OCI-LY7 (cell line): ENCODE measurements around the gene PQBP1. TPM values are rescaled to one million over a fixed set of nuclear protein-coding genes. Genes with fewer than 3 reads are reported as not detected.

ENCODE experiments used
- BruUV-seq: library from RNA; stranded (reverse); fragments of 400-500 nt; replicated peaks from 2 replicates; lab custom pipeline; 2021; lab: Mats Ljungman, UMichigan
- CTCF ChIA-PET: fragments of 300-600 bp; sonication (Branson Sonifier 250); formaldehyde crosslinking; loops from one replicate; lab custom pipeline; 2022; ENCODE audit warnings: antibody characterized with exemption; ENCODE audit not compliant: unreplicated experiment; lab: Charles Lee
- POLR2A ChIA-PET: fragments of 300-600 bp; sonication (Branson Sonifier 250); formaldehyde crosslinking; loops from one replicate; lab custom pipeline; 2022; ENCODE audit warnings: antibody characterized with exemption; lab: Charles Lee
- DNase-seq: peaks from one replicate; pipeline ENCODE4 v3.0.0-alpha.2; 2015; ENCODE audit warnings: low spot score
- H2AFZ ChIP-seq: fragments of 200-600 bp; sonication (generic), shearing (Covaris generic); 2 replicates; pipeline ENCODE4 v1.6.1; 2014; ENCODE audit warnings: mild to moderate bottlenecking, antibody characterized with exemption, low read length, moderate library complexity
- H3K27ac ChIP-seq: fragments of 200-600 bp; sonication (generic); 2 replicates; pipeline ENCODE4 v1.5.1; 2014; ENCODE audit warnings: mixed run types, low read depth, mild to moderate bottlenecking, moderate library complexity, low read length, inconsistent platforms; ENCODE audit not compliant: poor library complexity, severe bottlenecking
- H3K36me3 ChIP-seq: fragments of 200-600 bp; sonication (generic); 2 replicates; pipeline ENCODE4 v1.6.1; 2014; ENCODE audit warnings: mild to moderate bottlenecking, antibody characterized with exemption, low read length, moderate library complexity, mixed read lengths; ENCODE audit not compliant: insufficient read depth
- H3K4me1 ChIP-seq: fragments of 200-600 bp; sonication (generic); 2 replicates; pipeline ENCODE4 v1.5.1; 2014; ENCODE audit warnings: mild to moderate bottlenecking, low read length; ENCODE audit not compliant: insufficient read depth, poor library complexity, severe bottlenecking
- H3K4me2 ChIP-seq: fragments of 200-600 bp; sonication (generic); 2 replicates; pipeline ENCODE4 v1.6.1; 2014; ENCODE audit warnings: mild to moderate bottlenecking, low read length
- H3K4me3 ChIP-seq: fragments of 200-600 bp; sonication (generic); 2 replicates; pipeline ENCODE4 v1.5.1; 2014; ENCODE audit warnings: mild to moderate bottlenecking, low read depth, low read length; ENCODE audit not compliant: poor library complexity, severe bottlenecking
- H3K79me2 ChIP-seq: fragments of 200-600 bp; sonication (generic); 2 replicates; pipeline ENCODE4 v1.6.1; 2016; ENCODE audit warnings: low read depth, mild to moderate bottlenecking, low read length, moderate library complexity, mixed read lengths; ENCODE audit not compliant: insufficient read depth
- H3K9me2 ChIP-seq: fragments of 200-600 bp; sonication (generic); 2 replicates; pipeline ENCODE4 v1.6.1; 2016; ENCODE audit warnings: mild to moderate bottlenecking, low read length, mixed read lengths; ENCODE audit not compliant: insufficient read depth
- H3K9me3 ChIP-seq: fragments of 200-600 bp; sonication (generic); 2 replicates; pipeline ENCODE4 v1.6.1; 2014; ENCODE audit warnings: mild to moderate bottlenecking, mixed run types, low read length, mixed read lengths
- H4K20me1 ChIP-seq: fragments of 200-600 bp; sonication (generic); 2 replicates; pipeline ENCODE4 v1.6.1; 2014; ENCODE audit warnings: mild to moderate bottlenecking, antibody characterized with exemption, low read length, moderate library complexity, mixed read lengths; ENCODE audit not compliant: insufficient read depth
- CTCF ChIP-seq: fragments of 200-600 bp; sonication (generic); conservative IDR thresholded peaks from 2 replicates; pipeline ENCODE4 v1.5.1; 2014; ENCODE audit warnings: mild to moderate bottlenecking, antibody characterized with exemption, low read length, moderate library complexity, mixed read lengths
- EZH2phosphoT487 ChIP-seq: fragments of 200-600 bp; sonication (generic); IDR thresholded peaks from 2 replicates; pipeline ENCODE4 v1.6.1; 2018; ENCODE audit warnings: low read depth, borderline replicate concordance, mild to moderate bottlenecking, mixed run types, antibody characterized with exemption, low read length, moderate library complexity, mixed read lengths
- intact Hi-C: fragments of 100-400 bp; cut with micrococcal nuclease; formaldehyde crosslinking; loops from one replicate; pipeline ENCODE4 v1.10.0; 2022; ENCODE audit not compliant: unreplicated experiment
- total RNA-seq, 2 experiments: library from RNA; depleted of rRNA in 1 of 2; stranded (reverse); fragments of >200 nt in 1 of 2; shearing (Covaris generic) in 1 of 2; gene quantifications; 2 replicates each; pipeline ENCODE4 v1.2.3, GENCODE V29; 2014 to 2022

Gene PQBP1
- total RNA-seq, 2 experiments from 2014 or later: 72.7 to 93.0 TPM

GRCh38 chrX:48918301-48918642, 20.5 kb downstream of the PQBP1 start:
- Histone ChIP-seq H3K9me3 (no peaks in the 10 kb centered on the region), H2AFZ (no peak overlapping the region), H3K9me2 (no peaks in the 10 kb centered on the region), H3K4me3 (peak overlapping the region; percentile 99), H3K4me1 (peaks cover 62% of the 10 kb centered on the region), H4K20me1 (peaks cover 19% of the 10 kb centered on the region), H3K27ac (peak overlapping the region; percentile 80), H3K36me3 (peaks cover 64% of the 10 kb centered on the region), H3K79me2 (peaks cover 43% of the 10 kb centered on the region), H3K4me2 (peak overlapping the region; percentile 69)
- BruUV-seq: no TSS peak
- peak; percentile 15 for DNase-seq
- no peak for TF ChIP-seq CTCF
- no peak for TF ChIP-seq EZH2phosphoT487
- POLR2A ChIA-PET: no interaction called here
- intact Hi-C loops: loop anchor here (2.0 to 5.0 kb wide), 2 partner anchors 39 to 125 kb away; partner anchors contain the start of genes OTUD5 and TFE3
- CTCF ChIA-PET: no interaction called here

- CTCF ChIA-PET: no interaction called here
- H3K4me3 ChIP-seq: peak within 1 kb of the TSS; percentile 99
- no TSS peak for BruUV-seq
- H3K9me3 ChIP-seq: no peaks in the 10 kb centered on the region
- peaks cover 57% of the 10 kb centered on the region for H3K4me1 ChIP-seq
- intact Hi-C loops: loop anchor here (2.0 to 5.0 kb wide), 2 partner anchors 39 to 124 kb away; partner anchors contain the start of genes OTUD5 and TFE3
- no peaks in the 10 kb centered on the region for H3K9me2 ChIP-seq
- H3K27ac ChIP-seq: peak within 1 kb of the TSS; percentile 80
- POLR2A ChIA-PET: no interaction called here
- DNase-seq: peak; percentile 95
- peaks cover 64% of the 10 kb centered on the region for H3K36me3 ChIP-seq
- TF ChIP-seq CTCF: 0 out of 2 replicates have a peak, but pooled peaks have one; percentile 31
- no peak for TF ChIP-seq EZH2phosphoT487
- peak within 1 kb of the TSS; percentile 75 for H3K4me2 ChIP-seq
- no peak within 1 kb of the TSS for H2AFZ ChIP-seq
- H3K79me2 ChIP-seq: peaks cover 43% of the 10 kb centered on the region
- H4K20me1 ChIP-seq: peaks cover 19% of the 10 kb centered on the region
Observed at GRCh38 chrX:48918643-48919340, 21.1 kb downstream of the PQBP1 start, which contains the start of gene PIM2. Gene PIM2, minus strand, starts transcription at chrX:48919024. Its CDS starts 190 bp downstream, at chrX:48918834.

DNA sequence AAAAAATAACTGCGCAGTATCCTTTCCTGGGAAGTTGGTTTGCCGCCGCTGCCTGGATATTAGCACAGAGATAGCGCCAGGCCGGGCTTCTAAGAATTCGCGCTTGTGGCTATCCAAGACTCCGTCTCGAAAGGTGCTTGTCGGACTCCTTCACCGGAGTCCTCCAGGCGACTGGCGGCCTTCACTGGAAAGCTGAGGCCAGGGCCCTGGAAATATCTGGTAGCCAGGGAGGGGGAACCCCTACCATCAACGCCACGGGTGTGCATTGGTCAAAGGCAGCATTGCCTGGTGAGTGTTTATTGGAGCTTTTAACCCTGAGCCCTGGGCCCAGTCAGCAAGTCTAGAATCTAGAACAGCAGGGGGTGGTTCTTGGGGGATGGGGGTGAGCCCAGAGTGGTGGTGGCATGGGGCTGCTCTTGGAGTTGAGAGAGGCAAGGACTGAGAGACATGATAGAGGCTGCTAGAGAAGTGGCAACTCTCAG, 21.7 kb downstream of the PQBP1 start:
- TF ChIP-seq EZH2phosphoT487: no peak
- TF ChIP-seq CTCF: no peak
- ChIA-PET POLR2A (no interaction called here), CTCF (no interaction called here)
- peaks cover 19% of the 10 kb centered on the region for H4K20me1 ChIP-seq
- no TSS peak for BruUV-seq
- peak overlapping the region; percentile 99 for H3K4me3 ChIP-seq
- H2AFZ ChIP-seq: no peak overlapping the region
- H3K79me2 ChIP-seq: peaks cover 42% of the 10 kb centered on the region
- DNase-seq: no peak
- H3K27ac ChIP-seq: peak overlapping the region; percentile 68
- peaks cover 64% of the 10 kb centered on the region for H3K36me3 ChIP-seq
- intact Hi-C loops: loop anchor here (2.0 to 5.0 kb wide), 2 partner anchors 38 to 123 kb away; partner anchors contain the start of genes OTUD5 and TFE3
- H3K9me3 ChIP-seq: no peaks in the 10 kb centered on the region
- H3K4me2 ChIP-seq: peak overlapping the region; percentile 75
- peaks cover 51% of the 10 kb centered on the region for H3K4me1 ChIP-seq
- no peaks in the 10 kb centered on the region for H3K9me2 ChIP-seq
